HG02970 (cell line): ENCODE data around the gene SRMS.
"Not testable (repeated sequence)": the region's sequence is repeated elsewhere in the genome, so short reads cannot be mapped to it uniquely, and the experiment has no call there.

Experiments
- ATAC-seq: cut with Tn5 transposase; IDR thresholded peaks from one replicate; pipeline ENCODE4 v1.9.1; 2021; ENCODE audit warnings: mild to moderate bottlenecking, moderate library complexity, moderate number of reproducible peaks; ENCODE audit not compliant: unreplicated experiment, low FRiP score

The SRMS gene

GRCh38 chr20:63529180-63529860 is 18.2 kb downstream of the SRMS start:
- ATAC-seq, result no peak

GRCh38 chr20:63527184-63527583 is 20.4 kb downstream of the SRMS start:
- no peak for ATAC-seq

- no peak for ATAC-seq
Observed at GRCh38 chr20:63525971-63526370, 21.6 kb downstream of the SRMS start.

GRCh38 chr20:63525185-63525584 is 22.4 kb downstream of the SRMS start:
- no peak for ATAC-seq

- ATAC-seq, result no peak
Observed at GRCh38 chr20:63522981-63523611, 24.5 kb downstream of the SRMS start.

- ATAC-seq, result no peak
Observed at GRCh38 chr20:63522091-63522868, 25.3 kb downstream of the SRMS start.

GRCh38 chr20:63521602-63522001 is 25.9 kb downstream of the SRMS start:
- no peak for ATAC-seq

DNA sequence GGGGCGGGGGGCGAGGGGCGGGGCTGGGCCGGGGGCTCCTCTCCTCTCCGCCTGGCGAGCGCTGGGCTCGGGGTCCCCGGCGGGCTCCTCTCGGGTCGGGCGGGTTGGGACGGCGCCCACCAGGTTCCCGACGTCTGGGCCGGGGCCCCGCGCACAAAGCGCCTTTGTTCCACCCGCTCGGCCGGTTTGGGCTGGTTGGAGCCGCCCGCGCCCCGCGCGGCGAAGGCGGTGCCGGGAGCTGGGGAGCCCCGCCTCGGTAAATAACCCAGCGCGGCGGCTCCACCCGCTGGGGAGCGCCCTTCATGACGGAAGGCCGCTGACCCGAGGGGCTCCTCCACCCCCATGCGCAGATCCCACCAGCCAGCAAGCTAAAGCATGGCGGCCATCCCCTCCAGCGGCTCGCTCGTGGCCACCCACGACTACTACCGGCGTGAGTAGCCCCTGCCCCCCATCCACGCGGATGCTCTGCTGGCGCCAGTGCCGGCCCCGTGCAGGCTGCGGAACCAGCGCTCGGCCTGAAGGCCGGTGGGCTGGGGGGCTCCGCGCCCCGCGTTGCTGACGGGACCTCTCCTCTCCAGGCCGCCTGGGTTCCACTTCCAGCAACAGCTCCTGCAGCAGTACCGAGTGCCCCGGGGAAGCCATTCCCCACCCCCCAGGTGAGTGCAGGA is 26.5 kb downstream of the SRMS start:
- ATAC-seq, result peak; percentile 18

- ATAC-seq, result peak; percentile 79
Observed at GRCh38 chr20:63520504-63520933, 27.0 kb downstream of the SRMS start, which contains the start of gene PPDPF. PPDPF (plus strand) TSS chr20:63520765; CDS start chr20:63521309, 544 bp downstream.

DNA sequence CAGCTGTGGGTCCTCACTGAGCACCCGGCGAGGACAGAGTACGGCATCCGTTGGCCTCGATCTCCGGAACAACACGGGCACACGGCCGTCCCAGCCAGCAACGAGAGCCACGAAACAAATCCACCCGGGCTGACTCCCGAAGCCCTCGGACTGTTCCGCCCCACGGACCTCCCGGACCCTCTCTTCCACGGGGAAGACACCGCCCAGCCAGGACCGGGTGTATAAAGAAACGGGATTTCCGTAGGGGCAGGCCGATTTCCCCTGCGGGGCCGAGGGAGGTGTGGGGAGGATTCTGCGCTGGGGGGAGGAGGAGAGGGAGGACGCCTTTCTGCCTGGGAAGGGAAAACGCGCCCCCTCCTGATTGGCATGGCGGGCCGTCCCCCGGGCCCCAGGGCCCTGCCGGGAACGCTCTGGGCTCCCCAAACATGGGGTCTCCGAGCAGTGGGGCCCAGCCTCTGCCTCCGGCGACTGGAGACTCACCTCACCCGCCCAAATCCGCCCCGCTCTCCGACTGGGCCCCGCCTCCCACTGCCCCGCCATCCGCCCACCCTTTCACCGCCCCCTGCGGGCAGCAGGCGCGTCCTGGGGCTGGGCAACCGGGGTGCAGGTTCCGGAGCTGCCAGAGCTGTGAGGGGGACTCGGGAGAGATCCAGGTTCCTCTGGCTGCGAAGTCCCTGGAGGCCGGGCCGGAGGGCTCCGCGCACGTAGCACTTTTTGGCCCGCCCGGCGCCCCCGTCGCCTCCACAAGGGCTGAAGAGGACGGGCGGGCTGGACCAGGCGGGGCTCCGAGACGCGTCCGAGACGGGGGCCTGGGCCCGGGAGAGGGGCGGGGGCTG is 27.7 kb downstream of the SRMS start:
- peak; percentile 37 for ATAC-seq

- ATAC-seq, result no peak
Observed at GRCh38 chr20:63518946-63519667, 28.4 kb downstream of the SRMS start.

GRCh38 chr20:63518351-63518861 is 29.1 kb downstream of the SRMS start:
- no peak for ATAC-seq

GRCh38 chr20:63517376-63518309 is 29.9 kb downstream of the SRMS start:
- no peak for ATAC-seq

DNA sequence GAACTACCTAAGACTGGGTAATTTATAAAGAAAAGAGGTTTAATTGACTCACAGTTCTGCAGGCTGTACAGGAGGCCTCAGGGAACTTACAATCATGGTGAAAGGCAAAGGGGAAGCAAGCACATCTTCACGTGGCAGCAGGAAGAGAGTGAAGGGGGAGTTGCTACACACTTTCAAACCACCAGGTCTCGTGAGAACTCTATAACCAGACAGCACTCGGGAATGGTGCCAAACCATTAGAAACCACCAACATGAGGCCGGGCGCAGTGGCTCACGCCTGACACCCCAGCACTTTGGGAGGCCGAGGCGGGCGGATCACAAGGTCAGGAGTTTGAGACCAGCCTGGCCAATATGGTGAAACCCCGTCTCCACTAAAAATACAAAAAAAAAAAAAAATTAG is 33.0 kb downstream of the SRMS start:
- not testable (repeated sequence) for ATAC-seq

DNA sequence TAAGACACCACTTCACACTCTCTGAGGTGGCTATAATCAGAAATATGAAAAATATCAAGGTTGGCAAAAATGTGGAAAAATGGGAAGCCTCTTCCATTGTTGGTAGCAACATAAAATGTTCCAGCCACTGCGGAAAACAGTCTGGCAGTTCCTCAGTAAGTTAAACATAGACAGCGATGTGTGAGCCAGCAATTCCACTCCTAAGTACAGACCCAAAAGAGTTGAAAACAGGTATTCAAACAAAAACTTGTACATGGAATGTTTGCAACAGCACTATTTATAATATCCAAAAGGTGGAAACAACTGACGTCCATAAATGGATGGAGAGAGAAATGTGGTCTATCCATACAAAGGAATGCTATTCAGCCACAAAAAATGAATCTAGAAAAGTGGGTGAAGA is 34.3 kb downstream of the SRMS start:
- ATAC-seq, result no peak

- no peak for ATAC-seq
Observed at GRCh38 chr20:63509088-63509564, 38.4 kb downstream of the SRMS start.

- ATAC-seq, result no peak
Observed at GRCh38 chr20:63508072-63508768, 39.3 kb downstream of the SRMS start.
